ENCODE measurements around the gene SLC16A7.

DNA sequence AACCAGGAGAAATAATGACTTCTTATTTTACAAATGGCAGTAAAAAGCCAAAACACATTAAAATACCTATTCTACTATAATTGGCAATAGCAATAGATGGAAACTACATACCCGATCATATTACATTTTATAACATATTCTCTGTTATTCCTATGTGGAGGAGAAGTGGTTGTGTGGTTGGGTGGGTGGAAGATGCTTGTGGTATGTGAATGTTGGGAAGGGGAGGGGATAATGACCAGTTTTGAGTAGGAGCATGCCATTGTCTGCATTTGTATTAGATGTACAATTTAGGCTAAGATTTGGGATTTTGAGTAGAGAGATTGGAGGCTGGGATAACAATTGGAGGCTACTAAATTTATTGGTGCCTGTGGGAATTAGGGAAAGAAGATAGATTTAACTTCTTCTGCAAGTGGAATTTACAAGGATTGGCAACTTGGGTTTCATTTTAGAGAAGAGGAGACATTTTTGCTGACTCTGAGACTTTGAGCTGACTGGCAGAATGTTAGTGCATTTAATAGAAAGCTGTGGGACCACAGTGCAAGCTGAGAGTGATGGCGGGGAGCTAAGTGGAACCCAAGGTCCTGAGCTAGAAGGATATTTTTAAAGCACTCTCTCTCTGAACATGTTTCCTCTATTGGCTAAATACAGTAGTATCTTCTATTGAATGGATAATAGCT lies 65.2 kb downstream of the SLC16A7 start:
- TF ChIP-seq, protein P1, sequence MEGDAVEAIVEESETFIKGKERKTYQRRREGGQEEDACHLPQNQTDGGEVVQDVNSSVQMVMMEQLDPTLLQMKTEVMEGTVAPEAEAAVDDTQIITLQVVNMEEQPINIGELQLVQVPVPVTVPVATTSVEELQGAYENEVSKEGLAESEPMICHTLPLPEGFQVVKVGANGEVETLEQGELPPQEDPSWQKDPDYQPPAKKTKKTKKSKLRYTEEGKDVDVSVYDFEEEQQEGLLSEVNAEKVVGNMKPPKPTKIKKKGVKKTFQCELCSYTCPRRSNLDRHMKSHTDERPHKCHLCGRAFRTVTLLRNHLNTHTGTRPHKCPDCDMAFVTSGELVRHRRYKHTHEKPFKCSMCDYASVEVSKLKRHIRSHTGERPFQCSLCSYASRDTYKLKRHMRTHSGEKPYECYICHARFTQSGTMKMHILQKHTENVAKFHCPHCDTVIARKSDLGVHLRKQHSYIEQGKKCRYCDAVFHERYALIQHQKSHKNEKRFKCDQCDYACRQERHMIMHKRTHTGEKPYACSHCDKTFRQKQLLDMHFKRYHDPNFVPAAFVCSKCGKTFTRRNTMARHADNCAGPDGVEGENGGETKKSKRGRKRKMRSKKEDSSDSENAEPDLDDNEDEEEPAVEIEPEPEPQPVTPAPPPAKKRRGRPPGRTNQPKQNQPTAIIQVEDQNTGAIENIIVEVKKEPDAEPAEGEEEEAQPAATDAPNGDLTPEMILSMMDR (IDR thresholded peaks at IDR 0.05; ENCODE audit: low read depth, low read length) = no peak
- no peak for TF ChIP-seq MYC (IDR thresholded peaks at IDR 0.05; ENCODE audit: low read depth, low read length)
- TF ChIP-seq POLR2A (IDR thresholded peaks at IDR 0.05; ENCODE audit: extremely low read depth, insufficient read length) = no peak
